Activated CD4-positive, alpha-beta memory T cell treated with anti-CD3 and anti-CD28 coated beads, Interleukin-2, amount 10 ng/mL, durations not matched to agents 7 days and 5 days (primary cell): ENCODE data around the gene PIPOX. TPM values are rescaled to one million over a fixed set of nuclear protein-coding genes. Genes with fewer than 3 reads are reported as not detected.

Experiments
- CTCF ChIA-PET: fragments of 350-600 bp; sonication (Branson Sonifier 250); formaldehyde crosslinking; loops from one replicate; lab custom pipeline; 2021; ENCODE audit warnings: antibody characterized with exemption, inconsistent platforms; lab: Charles Lee
- POLR2A ChIA-PET: fragments of 350-600 bp; sonication (Branson Sonifier 250); formaldehyde crosslinking; loops from one replicate; lab custom pipeline; 2021; ENCODE audit warnings: antibody characterized with exemption; lab: Charles Lee
- DNase-seq: peaks from one replicate; pipeline ENCODE4 v3.0.0-alpha.2; 2020
- H3K27ac Mint-ChIP-seq: one replicate; pipeline ENCODE4 v1.8.0; 2021; ENCODE audit warnings: mild to moderate bottlenecking, mixed read lengths
- H3K27me3 Mint-ChIP-seq: one replicate; pipeline ENCODE4 v1.8.0; 2021; ENCODE audit warnings: mixed read lengths
- H3K36me3 Mint-ChIP-seq: one replicate; pipeline ENCODE4 v1.8.0; 2021; ENCODE audit warnings: low read depth, mixed read lengths
- H3K4me1 Mint-ChIP-seq: one replicate; pipeline ENCODE4 v1.8.0; 2021; ENCODE audit warnings: mixed read lengths
- H3K4me3 Mint-ChIP-seq: one replicate; pipeline ENCODE4 v1.8.0; 2021; ENCODE audit warnings: mild to moderate bottlenecking, mixed read lengths
- H3K9me3 Mint-ChIP-seq: one replicate; pipeline ENCODE4 v1.8.0; 2021; ENCODE audit warnings: mixed read lengths
- total RNA-seq, 2 experiments: library from RNA; stranded (reverse); gene quantifications; one replicate each; pipeline ENCODE4 v1.2.3, GENCODE V29; 2021

Gene PIPOX
- total RNA-seq, 2 experiments from 2014 or later, result 1.4 to 2.0 TPM

GRCh38 chr17:29100296-29100695 lies 57.4 kb downstream of the PIPOX start:
- Mint-ChIP-seq H3K27ac (no peak overlapping the region), H3K4me3 (no peak overlapping the region), H3K4me1 (no peaks in the 10 kb centered on the region), H3K36me3 (peaks cover 47% of the 10 kb centered on the region), H3K9me3 (no peaks in the 10 kb centered on the region), H3K27me3 (no peaks in the 10 kb centered on the region)
- DNase-seq, result no peak
- ChIA-PET CTCF (interaction anchor here (2.1 to 2.7 kb wide), 2 partner anchors 17 to 135 kb away, joined by 13 to 14 read pairs; no protein-coding TSS in a partner anchor), POLR2A (no interaction called here)

GRCh38 chr17:29102046-29102445 lies 59.1 kb downstream of the PIPOX start:
- ChIA-PET POLR2A (no interaction called here), CTCF (interaction anchor here (1.9 to 2.7 kb wide), 3 partner anchors 10 to 137 kb away, joined by 5 to 14 read pairs (median 13); no protein-coding TSS in a partner anchor)
- H3K27me3 Mint-ChIP-seq, result no peaks in the 10 kb centered on the region
- peak overlapping the region; percentile 49 for H3K27ac Mint-ChIP-seq
- H3K36me3 Mint-ChIP-seq, result peaks cover 49% of the 10 kb centered on the region
- DNase-seq, result no peak
- H3K4me1 Mint-ChIP-seq, result no peaks in the 10 kb centered on the region
- H3K9me3 Mint-ChIP-seq, result no peaks in the 10 kb centered on the region
- H3K4me3 Mint-ChIP-seq, result no peak overlapping the region

DNA sequence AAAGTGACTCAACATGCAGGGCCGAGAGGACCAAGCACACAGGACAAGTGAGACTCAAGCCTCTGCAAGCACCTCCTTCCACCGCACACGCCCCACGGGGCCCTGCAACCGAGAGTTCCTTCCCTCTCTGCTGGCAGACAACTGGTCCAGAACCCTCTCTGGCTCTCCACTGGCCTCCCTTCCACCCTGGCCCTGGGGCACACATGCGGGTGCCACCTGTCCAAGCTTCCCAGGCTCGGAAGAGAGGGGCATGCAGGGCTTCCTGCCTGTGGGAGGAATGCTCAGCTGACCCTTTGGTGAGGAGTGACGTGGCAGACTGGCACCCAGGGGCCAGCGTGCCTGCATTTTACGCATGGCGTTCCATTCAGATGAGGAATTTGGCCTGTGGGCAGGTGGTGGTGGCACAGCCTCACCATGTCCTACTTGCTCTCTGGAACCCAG lies 59.8 kb downstream of the PIPOX start:
- H3K4me1 Mint-ChIP-seq, result no peaks in the 10 kb centered on the region
- DNase-seq, result no peak
- ChIA-PET CTCF (interaction anchor here (0.9 to 2.7 kb wide), 3 partner anchors 9 to 137 kb away, joined by 3 to 13 read pairs (median 5); no protein-coding TSS in a partner anchor), POLR2A (no interaction called here)
- no peak overlapping the region for H3K4me3 Mint-ChIP-seq
- H3K9me3 Mint-ChIP-seq, result no peaks in the 10 kb centered on the region
- no peak overlapping the region for H3K27ac Mint-ChIP-seq
- H3K27me3 Mint-ChIP-seq, result no peaks in the 10 kb centered on the region
- H3K36me3 Mint-ChIP-seq, result peaks cover 47% of the 10 kb centered on the region

GRCh38 chr17:29103341-29103740 lies 60.4 kb downstream of the PIPOX start:
- no peak for DNase-seq
- no peaks in the 10 kb centered on the region for H3K27me3 Mint-ChIP-seq
- H3K36me3 Mint-ChIP-seq, result peaks cover 41% of the 10 kb centered on the region
- H3K9me3 Mint-ChIP-seq, result no peaks in the 10 kb centered on the region
- H3K4me1 Mint-ChIP-seq, result no peaks in the 10 kb centered on the region
- H3K27ac Mint-ChIP-seq, result no peak overlapping the region
- H3K4me3 Mint-ChIP-seq, result no peak overlapping the region
- POLR2A ChIA-PET, result no interaction called here
- CTCF ChIA-PET, result interaction anchor here (0.9 kb wide), 1 partner anchor 9 kb away, joined by 3 read pairs; no protein-coding TSS in a partner anchor

Other genes starting within 250 kb of the PIPOX start
- 10 to 100 TPM; 15.5 to 17.1 TPM for gene FAM222B, start 200.4 kb upstream of the PIPOX start, total RNA-seq
- 10 to 100 TPM; 34.6 to 35.2 TPM for gene ERAL1, start 188.1 kb upstream of the PIPOX start, total RNA-seq
- 100 to 1,000 TPM; 193 to 200 TPM for gene FLOT2, start 145.4 kb upstream of the PIPOX start, total RNA-seq
- gene DHRS13, start 140.1 kb upstream of the PIPOX start, total RNA-seq, result 10 to 100 TPM; 25.2 to 25.7 TPM
- gene PHF12, start 91.6 kb upstream of the PIPOX start, total RNA-seq, result 10 to 100 TPM; 75.6 to 78.8 TPM
- gene SEZ6, start 37.1 kb upstream of the PIPOX start, total RNA-seq, result not detected
- 100 to 1,000 TPM in 1 of 2 experiments, 10 to 100 TPM in 1; 92.6 to 100 TPM for gene MYO18A, start 137.3 kb downstream of the PIPOX start, total RNA-seq
- gene CRYBA1, start 203.7 kb downstream of the PIPOX start, total RNA-seq, result not detected